HepG2 (cell line): ENCODE data around the gene HPD. TPM values are rescaled to one million over a fixed set of nuclear protein-coding genes. Genes with fewer than 3 reads are reported as not detected.
A peak's percentile ranks its signal among the peaks of the same experiment; 100 is the strongest.

Experiments used
- CENPT ChIP-seq: sonication (generic); formaldehyde crosslinking; IDR thresholded peaks from 2 replicates; pipeline ENCODE4 v1.8.0; 2022; ENCODE audit warnings: low read depth, mild to moderate bottlenecking, moderate library complexity, missing genetic modification reagents
- EP300 ChIP-seq, 3 experiments: sonication (generic) in 1 of 3; formaldehyde crosslinking in 1 of 3; IDR thresholded peaks; 2 replicates each; pipeline versions ENCODE4 v1.5.1 to v1.6.1; 2011 to 2020; ENCODE audit warnings: low read depth in 2 of 3, low read length in 2 of 3, borderline replicate concordance in 1 of 3, improper control_type of control experiment in 1 of 3, mild to moderate bottlenecking in 1 of 3, missing genetic modification reagents in 1 of 3, moderate library complexity in 1 of 3
- NFKBIZ ChIP-seq: IDR thresholded peaks from 2 replicates; pipeline ENCODE4 v1.6.1; 2018; ENCODE audit warnings: missing genetic modification reagents, missing compliant biosample characterization
- NONO ChIP-seq, 2 experiments: fragments of 450-650 bp in 1 of 2; sonication (generic) in 1 of 2; formaldehyde crosslinking in 1 of 2; IDR thresholded peaks in 1 of 2; conservative IDR thresholded peaks in 1 of 2; 2 replicates each; pipeline versions ENCODE4 v1.6.1 to v1.8.0; 2017 to 2022; ENCODE audit warnings: mild to moderate bottlenecking in 1 of 2, missing genetic modification reagents in 1 of 2, moderate library complexity in 1 of 2
- NR2F1 ChIP-seq, 2 experiments: fragments of 450-650 bp in 1 of 2; formaldehyde crosslinking in 1 of 2; IDR thresholded peaks; 2 replicates each; pipeline versions ENCODE4 v1.5.0 to v1.6.1; 2016 to 2020; ENCODE audit warnings: mild to moderate bottlenecking in 1 of 2, missing compliant biosample characterization in 1 of 2, missing genetic modification reagents in 1 of 2, moderate library complexity in 1 of 2
- PATZ1 ChIP-seq: sonication (generic); formaldehyde crosslinking; IDR thresholded peaks from 2 replicates; pipeline ENCODE4 v1.4.0; 2020; ENCODE audit warnings: missing genetic modification reagents
- SALL2 ChIP-seq: sonication (generic); formaldehyde crosslinking; IDR thresholded peaks from 2 replicates; pipeline ENCODE4 v1.8.1; 2023; ENCODE audit warnings: mild to moderate bottlenecking, missing genetic modification reagents, inconsistent platforms
- SAP130 ChIP-seq: IDR thresholded peaks from 2 replicates; pipeline ENCODE4 v1.6.1; 2016; ENCODE audit warnings: low read depth
- TFAP4 ChIP-seq: sonication (generic); IDR thresholded peaks from 2 replicates; pipeline ENCODE4 v1.6.1; 2016; ENCODE audit warnings: low read depth, borderline replicate concordance
- THYN1 ChIP-seq: sonication (generic); formaldehyde crosslinking; IDR thresholded peaks from 2 replicates; pipeline ENCODE4 v1.8.1; 2023; ENCODE audit warnings: low read depth, mild to moderate bottlenecking, moderate library complexity, missing genetic modification reagents, borderline replicate concordance
- ZFP91 ChIP-seq: sonication (generic); formaldehyde crosslinking; IDR thresholded peaks from 2 replicates; pipeline ENCODE4 v1.9.0; 2022; ENCODE audit warnings: missing genetic modification reagents, mild to moderate bottlenecking, borderline replicate concordance
- ZNF281 ChIP-seq: sonication (generic); formaldehyde crosslinking; IDR thresholded peaks from 2 replicates; pipeline ENCODE4 v1.4.0; 2020; ENCODE audit warnings: missing genetic modification reagents, borderline replicate concordance
- ZNF674 ChIP-seq: sonication (generic); formaldehyde crosslinking; IDR thresholded peaks from 2 replicates; pipeline ENCODE4 v1.5.0; 2020; ENCODE audit warnings: low read depth, mild to moderate bottlenecking, missing genetic modification reagents
- polyA plus RNA-seq, 8 experiments: library from polyadenylated mRNA; depleted of rRNA in 3 of 8; stranded (reverse) in 7 of 8; unstranded in 1 of 8; fragments of >200 nt; fragmentation: Illumina TruSeq in 4 of 8; extraction: Trizol in 4 of 8; gene quantifications; 2 replicates each; pipeline versions ENCODE4 v1.2.1 to v1.2.3, GENCODE V29; 2011 to 2016; ENCODE audit warnings: low read depth in 4 of 8, missing spikeins in 1 of 8, mixed read lengths in 1 of 8; ENCODE audit not compliant: insufficient read depth in 1 of 8
- total RNA-seq, 5 experiments: library from RNA; depleted of rRNA; stranded (reverse); fragments of >200 nt; fragmentation: Illumina TruSeq; extraction: Trizol; gene quantifications; 2 replicates each; pipeline ENCODE4 v1.2.3, GENCODE V29; 2016; ENCODE audit warnings: low read depth in 1 of 5
- TF ChIP-seq, protein P1 (sequence below): sonication (generic); formaldehyde crosslinking; IDR thresholded peaks from 2 replicates; pipeline ENCODE4 v1.5.0; 2020; ENCODE audit warnings: mild to moderate bottlenecking, missing genetic modification reagents, borderline replicate concordance

HPD gene
- total and polyA plus RNA-seq, 2 of the 13 experiments (the other 11 are each of a cell fraction or from before 2014, with no cell fraction given), result 120 to 195 TPM

DNA sequence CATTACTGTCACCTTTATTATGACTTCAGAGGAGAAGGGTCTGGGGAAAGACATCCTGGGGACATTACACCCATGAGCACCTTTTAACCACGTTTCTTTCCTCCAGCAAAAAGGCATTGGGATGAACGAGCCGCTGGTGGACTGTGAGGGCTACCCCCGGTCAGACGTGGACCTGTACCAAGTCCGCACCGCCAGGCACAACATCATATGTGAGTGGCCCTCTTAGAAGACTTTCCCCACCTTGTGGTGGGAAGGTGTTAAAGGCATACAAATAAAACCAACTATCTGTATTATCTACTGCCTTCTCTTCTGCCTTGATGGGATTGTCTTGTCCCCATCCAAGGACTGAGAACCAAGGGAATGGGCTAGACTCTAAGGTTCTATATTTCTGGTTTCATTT is 36.0 kb upstream of the HPD start (continued):
- TF ChIP-seq PATZ1 (peak; percentile 34; the same call in 1 of the 2 replicates), CENPT (CRISPR knock-in tag) (no peak), NFKBIZ (CRISPR knock-in tag) (no peak), SAP130 (CRISPR knock-in tag) (peak; percentile 49), NONO (IDR thresholded peaks at IDR 0.05) (no peak), NONO (CRISPR knock-in tag; conservative IDR thresholded peaks at IDR 0.05) (no peak), TFAP4 (peak; percentile 4; the same call in 1 of the 2 replicates), ZFP91 (CRISPR knock-in tag) (0 out of 2 replicates have a peak, but pooled peaks have one; percentile 21), EP300 (IDR thresholded peaks at IDR 0.05; ENCODE audit: low read depth in 2 of 2, low read length in 2 of 2) (no peak), EP300 (CRISPR knock-in tag; IDR thresholded peaks at IDR 0.05; ENCODE audit: borderline replicate concordance) (no peak), THYN1 (CRISPR knock-in tag) (no peak), ZNF674 (no peak), NR2F1 (CRISPR knock-in tag; IDR thresholded peaks at IDR 0.05) (no peak), ZNF281 (CRISPR knock-in tag) (no peak), SALL2 (CRISPR knock-in tag) (no peak)
- TF ChIP-seq, protein P1, sequence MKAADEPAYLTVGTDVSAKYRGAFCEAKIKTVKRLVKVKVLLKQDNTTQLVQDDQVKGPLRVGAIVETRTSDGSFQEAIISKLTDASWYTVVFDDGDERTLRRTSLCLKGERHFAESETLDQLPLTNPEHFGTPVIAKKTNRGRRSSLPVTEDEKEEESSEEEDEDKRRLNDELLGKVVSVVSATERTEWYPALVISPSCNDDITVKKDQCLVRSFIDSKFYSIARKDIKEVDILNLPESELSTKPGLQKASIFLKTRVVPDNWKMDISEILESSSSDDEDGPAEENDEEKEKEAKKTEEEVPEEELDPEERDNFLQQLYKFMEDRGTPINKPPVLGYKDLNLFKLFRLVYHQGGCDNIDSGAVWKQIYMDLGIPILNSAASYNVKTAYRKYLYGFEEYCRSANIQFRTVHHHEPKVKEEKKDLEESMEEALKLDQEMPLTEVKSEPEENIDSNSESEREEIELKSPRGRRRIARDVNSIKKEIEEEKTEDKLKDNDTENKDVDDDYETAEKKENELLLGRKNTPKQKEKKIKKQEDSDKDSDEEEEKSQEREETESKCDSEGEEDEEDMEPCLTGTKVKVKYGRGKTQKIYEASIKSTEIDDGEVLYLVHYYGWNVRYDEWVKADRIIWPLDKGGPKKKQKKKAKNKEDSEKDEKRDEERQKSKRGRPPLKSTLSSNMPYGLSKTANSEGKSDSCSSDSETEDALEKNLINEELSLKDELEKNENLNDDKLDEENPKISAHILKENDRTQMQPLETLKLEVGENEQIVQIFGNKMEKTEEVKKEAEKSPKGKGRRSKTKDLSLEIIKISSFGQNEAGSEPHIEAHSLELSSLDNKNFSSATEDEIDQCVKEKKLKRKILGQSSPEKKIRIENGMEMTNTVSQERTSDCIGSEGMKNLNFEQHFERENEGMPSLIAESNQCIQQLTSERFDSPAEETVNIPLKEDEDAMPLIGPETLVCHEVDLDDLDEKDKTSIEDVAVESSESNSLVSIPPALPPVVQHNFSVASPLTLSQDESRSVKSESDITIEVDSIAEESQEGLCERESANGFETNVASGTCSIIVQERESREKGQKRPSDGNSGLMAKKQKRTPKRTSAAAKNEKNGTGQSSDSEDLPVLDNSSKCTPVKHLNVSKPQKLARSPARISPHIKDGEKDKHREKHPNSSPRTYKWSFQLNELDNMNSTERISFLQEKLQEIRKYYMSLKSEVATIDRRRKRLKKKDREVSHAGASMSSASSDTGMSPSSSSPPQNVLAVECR, result peak; percentile 22; the same call in 1 of the 2 replicates
